Measurements from ENCODE around the gene SLC16A2. TPM values are rescaled to one million over a fixed set of nuclear protein-coding genes. Genes with fewer than 3 reads are reported as not detected.

SLC16A2 gene
- total RNA-seq, 1 experiment from 2014 or later, result 55.2 TPM

DNA sequence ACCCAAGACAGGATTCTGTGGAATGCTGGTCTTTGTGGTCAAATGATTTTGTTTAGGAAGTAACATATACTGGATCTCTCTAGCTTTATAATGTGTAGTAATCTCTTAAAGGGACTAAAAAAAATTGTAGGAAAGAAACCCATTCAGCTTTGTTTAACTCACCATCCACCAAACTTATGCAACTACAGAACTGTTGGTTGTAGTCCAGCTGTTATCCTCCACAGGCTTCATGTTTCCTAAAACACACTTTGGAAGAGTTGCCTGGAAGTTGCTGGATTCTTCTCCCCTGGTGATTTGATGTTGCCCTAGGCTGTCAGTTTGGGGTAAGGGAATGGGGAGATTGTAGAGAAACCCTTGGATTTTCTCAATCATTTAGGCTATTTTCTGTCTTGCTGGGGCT, 103.8 kb downstream of the SLC16A2 start:
- no peak for DNase-seq (ENCODE audit: low spot score)
- no peaks in the 10 kb centered on the region for H3K27me3 Mint-ChIP-seq (ENCODE audit: low read depth)
- CTCF ChIA-PET, result interaction anchor here (1.2 kb wide), 1 partner anchor 10 kb away, joined by 4 read pairs; no protein-coding TSS in a partner anchor
- POLR2A ChIA-PET, result no interaction called here
- ATAC-seq, result no peak
- H3K4me1 Mint-ChIP-seq, result peaks cover 3% of the 10 kb centered on the region; the same call in 1 of the 2 replicates
- H3K4me3 Mint-ChIP-seq, result no peak overlapping the region
- TF ChIP-seq NR1H2 (CRISPR knock-in tag; IDR thresholded peaks at IDR 0.05) (no peak), ZNF138 (CRISPR knock-in tag; conservative IDR thresholded peaks at IDR 0.05) (no peak)
- H3K9me3 Mint-ChIP-seq, result no peaks in the 10 kb centered on the region
- H3K27ac Mint-ChIP-seq, result no peak overlapping the region
- H3K36me3 Mint-ChIP-seq, result no peaks in the 10 kb centered on the region

- no peaks in the 10 kb centered on the region for H3K9me3 Mint-ChIP-seq
- TF ChIP-seq ZNF263 (CRISPR knock-in tag; IDR thresholded peaks at IDR 0.05; ENCODE audit: low read depth) (no peak), TEAD4 (CRISPR knock-in tag; IDR thresholded peaks at IDR 0.05) (no peak), ELF4 (CRISPR knock-in tag; IDR thresholded peaks at IDR 0.05; ENCODE audit: low read depth) (no peak), ATF1 (CRISPR knock-in tag; IDR thresholded peaks at IDR 0.05) (no peak), ATF2 (CRISPR knock-in tag; IDR thresholded peaks at IDR 0.05; ENCODE audit: borderline replicate concordance, low read depth) (no peak), NFE2L1 (CRISPR knock-in tag; IDR thresholded peaks at IDR 0.05) (no peak), KAT7 (CRISPR knock-in tag; IDR thresholded peaks at IDR 0.05; ENCODE audit: borderline replicate concordance) (no peak), ZNF317 (CRISPR knock-in tag; IDR thresholded peaks at IDR 0.05; ENCODE audit: borderline replicate concordance, low read depth) (no peak), JUN (CRISPR knock-in tag; IDR thresholded peaks at IDR 0.05) (no peak), PRRX2 (CRISPR knock-in tag; IDR thresholded peaks at IDR 0.05) (no peak), ZNF138 (CRISPR knock-in tag; conservative IDR thresholded peaks at IDR 0.05) (no peak), IRF1 (CRISPR knock-in tag; IDR thresholded peaks at IDR 0.05) (no peak), ZNF281 (CRISPR knock-in tag; IDR thresholded peaks at IDR 0.05) (no peak), IRF2 (CRISPR knock-in tag; IDR thresholded peaks at IDR 0.05; ENCODE audit: borderline replicate concordance, low read depth) (no peak), CTCF (IDR thresholded peaks at IDR 0.05) (no peak), CBFB (CRISPR knock-in tag; IDR thresholded peaks at IDR 0.05; ENCODE audit: low read depth) (no peak), MXD4 (CRISPR knock-in tag; IDR thresholded peaks at IDR 0.05; ENCODE audit: borderline replicate concordance) (no peak), E2F1 (CRISPR knock-in tag; IDR thresholded peaks at IDR 0.05) (no peak)
- TF ChIP-seq, protein P1, sequence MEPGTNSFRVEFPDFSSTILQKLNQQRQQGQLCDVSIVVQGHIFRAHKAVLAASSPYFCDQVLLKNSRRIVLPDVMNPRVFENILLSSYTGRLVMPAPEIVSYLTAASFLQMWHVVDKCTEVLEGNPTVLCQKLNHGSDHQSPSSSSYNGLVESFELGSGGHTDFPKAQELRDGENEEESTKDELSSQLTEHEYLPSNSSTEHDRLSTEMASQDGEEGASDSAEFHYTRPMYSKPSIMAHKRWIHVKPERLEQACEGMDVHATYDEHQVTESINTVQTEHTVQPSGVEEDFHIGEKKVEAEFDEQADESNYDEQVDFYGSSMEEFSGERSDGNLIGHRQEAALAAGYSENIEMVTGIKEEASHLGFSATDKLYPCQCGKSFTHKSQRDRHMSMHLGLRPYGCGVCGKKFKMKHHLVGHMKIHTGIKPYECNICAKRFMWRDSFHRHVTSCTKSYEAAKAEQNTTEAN (CRISPR knock-in tag; IDR thresholded peaks at IDR 0.05), result no peak
- CTCF ChIA-PET, result no interaction called here
- peaks cover 3% of the 10 kb centered on the region; the same call in 1 of the 2 replicates for H3K36me3 Mint-ChIP-seq
- H3K27me3 Mint-ChIP-seq (ENCODE audit: low read depth), result no peaks in the 10 kb centered on the region
- DNase-seq (ENCODE audit: low spot score) (no peak), ATAC-seq (no peak)
- no peak overlapping the region for H3K4me3 Mint-ChIP-seq
- H3K4me1 Mint-ChIP-seq, result peaks cover 3% of the 10 kb centered on the region; the same call in 1 of the 2 replicates
- no peak overlapping the region for H3K27ac Mint-ChIP-seq
- POLR2A ChIA-PET, result no interaction called here
Observed at GRCh38 chrX:74526764-74527163, 105.5 kb downstream of the SLC16A2 start.
